ENCODE data around the gene FIGN. TPM values are rescaled to one million over a fixed set of nuclear protein-coding genes. Genes with fewer than 3 reads are reported as not detected.

FIGN gene
- total and polyA plus RNA-seq, 2 donors (not counting 1 experiment from before 2014, with no cell fraction given) = 1.5 to 1.6 TPM

DNA sequence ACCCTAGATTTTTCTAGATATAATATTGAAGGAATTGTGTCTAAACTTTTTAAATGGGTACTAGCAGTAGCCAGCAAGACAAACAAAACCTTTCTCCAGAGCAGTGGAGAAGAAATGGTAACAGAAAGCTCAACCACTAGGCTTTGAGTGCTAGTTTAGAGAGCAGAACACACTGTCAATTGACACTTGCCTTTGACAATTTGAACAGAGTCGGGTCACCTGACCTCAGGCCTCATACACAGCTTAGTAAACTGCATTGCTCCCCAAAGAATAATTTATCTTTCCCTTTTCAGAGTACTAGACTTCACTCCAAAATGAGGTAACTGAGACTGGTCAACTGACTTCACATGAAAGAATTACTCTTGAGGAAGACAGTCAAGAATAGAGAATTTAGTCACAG lies 48.6 kb downstream of the FIGN start:
- no peak for TF ChIP-seq EZH2 (IDR thresholded peaks at IDR 0.05; ENCODE audit: low read length, missing control alignments)
- TF ChIP-seq, protein P1, sequence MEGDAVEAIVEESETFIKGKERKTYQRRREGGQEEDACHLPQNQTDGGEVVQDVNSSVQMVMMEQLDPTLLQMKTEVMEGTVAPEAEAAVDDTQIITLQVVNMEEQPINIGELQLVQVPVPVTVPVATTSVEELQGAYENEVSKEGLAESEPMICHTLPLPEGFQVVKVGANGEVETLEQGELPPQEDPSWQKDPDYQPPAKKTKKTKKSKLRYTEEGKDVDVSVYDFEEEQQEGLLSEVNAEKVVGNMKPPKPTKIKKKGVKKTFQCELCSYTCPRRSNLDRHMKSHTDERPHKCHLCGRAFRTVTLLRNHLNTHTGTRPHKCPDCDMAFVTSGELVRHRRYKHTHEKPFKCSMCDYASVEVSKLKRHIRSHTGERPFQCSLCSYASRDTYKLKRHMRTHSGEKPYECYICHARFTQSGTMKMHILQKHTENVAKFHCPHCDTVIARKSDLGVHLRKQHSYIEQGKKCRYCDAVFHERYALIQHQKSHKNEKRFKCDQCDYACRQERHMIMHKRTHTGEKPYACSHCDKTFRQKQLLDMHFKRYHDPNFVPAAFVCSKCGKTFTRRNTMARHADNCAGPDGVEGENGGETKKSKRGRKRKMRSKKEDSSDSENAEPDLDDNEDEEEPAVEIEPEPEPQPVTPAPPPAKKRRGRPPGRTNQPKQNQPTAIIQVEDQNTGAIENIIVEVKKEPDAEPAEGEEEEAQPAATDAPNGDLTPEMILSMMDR (conservative IDR thresholded peaks at IDR 0.05 in 1 of 2, IDR thresholded peaks at IDR 0.05 in 1 of 2; ENCODE audit: low read depth in 1 of 2, low read length in 2 of 2) = no peak
- Histone ChIP-seq H3K4me2 (ENCODE audit: extremely low read depth, insufficient read depth, low read length) (no peak overlapping the region), H3K27ac (ENCODE audit: insufficient read depth, low read length) (no peak overlapping the region), H3K36me3 (ENCODE audit: control insufficient read depth, insufficient read depth, low read length) (no peaks in the 10 kb centered on the region), H3K27me3 (ENCODE audit: control insufficient read depth, insufficient read depth, low read length) (no peaks in the 10 kb centered on the region), H2AFZ (ENCODE audit: low read length) (no peak overlapping the region), H3K9ac (ENCODE audit: insufficient read depth, low read length) (no peak overlapping the region), H3K4me3 (replicated peaks in 1 of 4; ENCODE audit: control extremely low read depth in 1 of 4, insufficient read depth in 1 of 4, low read depth in 3 of 4, low read length in 4 of 4) (no peak overlapping the region), H3K9me3 (ENCODE audit: control insufficient read depth, insufficient read depth, low read depth, low read length) (no peaks in the 10 kb centered on the region), H3K79me2 (ENCODE audit: control insufficient read depth, insufficient read depth, low read length) (no peaks in the 10 kb centered on the region), H3K4me1 (ENCODE audit: control insufficient read depth, extremely low read depth, insufficient read depth, low read length) (no peaks in the 10 kb centered on the region), H4K20me1 (ENCODE audit: control insufficient read depth, extremely low read depth, insufficient read depth, low read length) (no peaks in the 10 kb centered on the region)
- no peak for DNase-seq (ENCODE audit: low read depth in 2 of 2)

DNA sequence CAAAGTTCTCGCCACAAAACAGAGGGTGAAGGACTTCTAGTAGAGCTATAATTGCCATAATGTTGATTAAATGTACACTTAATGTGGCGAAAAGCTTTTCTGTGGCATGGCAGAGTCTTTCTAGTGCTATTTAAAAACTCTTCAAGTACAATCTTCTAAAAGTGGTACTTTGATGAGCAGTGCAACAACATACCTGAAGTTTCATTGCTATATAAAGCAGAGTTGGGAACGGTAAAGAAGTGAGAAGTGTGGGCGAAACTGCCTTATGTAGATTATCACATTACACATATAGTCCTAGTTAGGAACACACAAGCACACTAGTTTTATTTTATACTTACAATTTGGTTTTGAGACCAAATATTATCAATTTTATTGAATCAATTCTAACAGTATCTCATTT lies 49.5 kb downstream of the FIGN start:
- Histone ChIP-seq H3K27me3 (ENCODE audit: control insufficient read depth, insufficient read depth, low read length) (no peaks in the 10 kb centered on the region), H3K4me2 (ENCODE audit: extremely low read depth, insufficient read depth, low read length) (no peak overlapping the region), H2AFZ (ENCODE audit: low read length) (no peak overlapping the region), H3K4me1 (ENCODE audit: control insufficient read depth, extremely low read depth, insufficient read depth, low read length) (no peaks in the 10 kb centered on the region), H3K27ac (ENCODE audit: insufficient read depth, low read length) (no peak overlapping the region), H3K9ac (ENCODE audit: insufficient read depth, low read length) (no peak overlapping the region), H3K4me3 (replicated peaks in 1 of 4; ENCODE audit: control extremely low read depth in 1 of 4, insufficient read depth in 1 of 4, low read depth in 3 of 4, low read length in 4 of 4) (no peak overlapping the region), H3K79me2 (ENCODE audit: control insufficient read depth, insufficient read depth, low read length) (no peaks in the 10 kb centered on the region), H4K20me1 (ENCODE audit: control insufficient read depth, extremely low read depth, insufficient read depth, low read length) (no peaks in the 10 kb centered on the region), H3K36me3 (ENCODE audit: control insufficient read depth, insufficient read depth, low read length) (no peaks in the 10 kb centered on the region), H3K9me3 (ENCODE audit: control insufficient read depth, insufficient read depth, low read depth, low read length) (no peaks in the 10 kb centered on the region)
- no peak for DNase-seq (ENCODE audit: low read depth in 2 of 2)
- TF ChIP-seq, protein P1 (conservative IDR thresholded peaks at IDR 0.05 in 1 of 2, IDR thresholded peaks at IDR 0.05 in 1 of 2; ENCODE audit: low read depth in 1 of 2, low read length in 2 of 2) = no peak
- no peak for TF ChIP-seq EZH2 (IDR thresholded peaks at IDR 0.05; ENCODE audit: low read length, missing control alignments)

DNA sequence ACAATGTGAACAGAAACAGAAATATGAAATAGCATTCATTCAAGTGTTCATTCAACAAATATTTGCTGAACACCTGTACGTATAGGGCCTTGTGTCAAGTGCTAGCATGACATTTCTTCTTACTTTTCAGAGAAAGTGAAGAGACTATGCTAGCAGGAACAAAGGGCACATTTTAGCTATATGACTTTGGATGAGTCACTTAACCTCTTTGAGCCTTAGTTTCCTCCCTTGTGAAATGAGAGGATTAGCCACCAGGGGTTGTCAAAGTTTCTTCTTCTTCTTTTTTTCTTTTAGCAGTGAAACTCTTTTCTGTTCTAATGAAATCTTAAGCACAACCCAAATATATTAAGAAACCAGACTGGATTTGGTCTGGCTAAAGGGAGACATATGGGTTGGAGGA lies 53.1 kb downstream of the FIGN start:
- no peak overlapping the region for H3K4me2 ChIP-seq (ENCODE audit: extremely low read depth, insufficient read depth, low read length)
- TF ChIP-seq EZH2 (IDR thresholded peaks at IDR 0.05; ENCODE audit: low read length, missing control alignments) = no peak
- TF ChIP-seq, protein P1 (conservative IDR thresholded peaks at IDR 0.05 in 1 of 2, IDR thresholded peaks at IDR 0.05 in 1 of 2; ENCODE audit: low read depth in 1 of 2, low read length in 2 of 2) = peak; percentile 17 to 33
- H3K9me3 ChIP-seq (ENCODE audit: control insufficient read depth, insufficient read depth, low read depth, low read length) = no peaks in the 10 kb centered on the region
- DNase-seq (ENCODE audit: low read depth in 2 of 2) = peak; percentile 40 to 54
- no peak overlapping the region for H3K27ac ChIP-seq (ENCODE audit: insufficient read depth, low read length)
- H3K9ac ChIP-seq (ENCODE audit: insufficient read depth, low read length) = no peak overlapping the region
- H3K27me3 ChIP-seq (ENCODE audit: control insufficient read depth, insufficient read depth, low read length) = no peaks in the 10 kb centered on the region
- H2AFZ ChIP-seq (ENCODE audit: low read length) = no peak overlapping the region
- H3K36me3 ChIP-seq (ENCODE audit: control insufficient read depth, insufficient read depth, low read length) = no peaks in the 10 kb centered on the region
- no peak overlapping the region for H3K4me3 ChIP-seq (replicated peaks in 1 of 4; ENCODE audit: control extremely low read depth in 1 of 4, insufficient read depth in 1 of 4, low read depth in 3 of 4, low read length in 4 of 4)
- H4K20me1 ChIP-seq (ENCODE audit: control insufficient read depth, extremely low read depth, insufficient read depth, low read length) = no peaks in the 10 kb centered on the region
- H3K4me1 ChIP-seq (ENCODE audit: control insufficient read depth, extremely low read depth, insufficient read depth, low read length) = no peaks in the 10 kb centered on the region
- H3K79me2 ChIP-seq (ENCODE audit: control insufficient read depth, insufficient read depth, low read length) = no peaks in the 10 kb centered on the region

Measured in fibroblast of lung (primary cell).